Upper lobe of right lung (tissue), 1 donor: ENCODE data around the gene C2CD4C. TPM values are rescaled to one million over a fixed set of nuclear protein-coding genes. Genes with fewer than 3 reads are reported as not detected.

Source experiments
- ATAC-seq: fragments of 200-7000 bp; cut with Tn5 transposase; one replicate; pipeline ENCODE4 v1.9.1; 2020; ENCODE audit warnings: mild to moderate bottlenecking, moderate library complexity
- DNase-seq: peaks from one replicate; pipeline ENCODE4 v3.0.0-alpha.2; 2020
- H3K27ac ChIP-seq: fragments of 200-600 bp; one replicate; pipeline ENCODE4 v1.8.0; 2022
- H3K27me3 ChIP-seq: fragments of 200-600 bp; one replicate; pipeline ENCODE4 v1.8.0; 2022; ENCODE audit warnings: mild to moderate bottlenecking
- H3K36me3 ChIP-seq: fragments of 200-600 bp; one replicate; pipeline ENCODE4 v1.8.0; 2022
- H3K4me1 ChIP-seq: fragments of 200-600 bp; one replicate; pipeline ENCODE4 v1.8.0; 2022
- H3K4me3 ChIP-seq: fragments of 200-600 bp; one replicate; pipeline ENCODE4 v1.8.0; 2022; ENCODE audit warnings: mild to moderate bottlenecking
- H3K9me3 ChIP-seq: fragments of 200-600 bp; one replicate; pipeline ENCODE4 v1.8.0; 2022
- intact Hi-C: fragments of 100-400 bp; cut with DNase I; formaldehyde crosslinking; loops from one replicate; pipeline ENCODE4 v1.11.0; 2022
- total RNA-seq: library from RNA; stranded (reverse); fragmentation: NEBNext Ultra II Directional; extraction: Animal tissue kit (Norgen Biotek cat#: 25700); gene quantifications from one replicate; pipeline ENCODE4 v1.2.1, GENCODE V29; 2021
- TF ChIP-seq, protein P1 (sequence below): fragments of 200-600 bp; IDR thresholded peaks from one replicate; pipeline ENCODE4 v1.8.0; 2022; ENCODE audit warnings: antibody characterized with exemption
- donor health status: DM: no; HTN: yes; CAD: no; lungs with severe emphysema.

The C2CD4C gene
- total RNA-seq, 1 donor from 2014 or later = 2.6 TPM

DNA sequence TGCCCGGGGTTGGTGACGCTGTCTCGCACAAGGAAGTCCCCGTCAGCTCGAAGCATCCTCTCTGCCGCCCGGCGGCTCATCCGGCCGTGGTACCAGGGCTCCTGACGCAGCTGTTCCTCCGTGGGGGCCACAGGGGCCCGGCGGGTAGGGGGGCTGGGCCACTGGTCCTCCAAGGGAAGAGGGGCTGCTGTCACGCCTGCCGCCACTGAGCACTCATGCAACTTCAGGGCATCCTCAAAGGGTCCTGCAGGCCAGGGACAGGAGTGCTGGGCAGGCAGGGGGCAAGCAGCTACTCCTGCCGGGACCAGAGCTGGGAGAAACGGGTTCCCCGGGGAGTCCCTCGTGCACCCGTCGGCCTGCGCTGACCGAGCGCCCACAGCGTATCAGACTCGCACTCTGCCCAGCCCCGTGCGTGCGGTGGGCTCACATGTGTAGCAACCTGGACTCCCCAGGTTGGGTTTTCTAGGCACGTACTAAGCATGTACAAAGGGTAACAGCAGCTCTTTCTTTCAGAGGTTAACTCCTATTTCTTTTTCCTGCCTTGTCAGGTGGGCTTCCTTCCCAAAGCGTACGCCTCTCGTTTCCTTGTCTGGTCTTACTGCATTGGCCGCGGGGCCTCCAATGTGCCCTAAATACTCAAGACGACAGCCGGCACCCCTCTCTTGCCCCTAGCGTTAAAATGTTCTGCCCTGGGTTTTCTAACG lies 13.4 kb upstream of the C2CD4C start:
- DNase-seq (no peak), ATAC-seq (no peak)
- Histone ChIP-seq H3K36me3 (no peaks in the 10 kb centered on the region), H3K4me1 (no peaks in the 10 kb centered on the region), H3K4me3 (no peak overlapping the region), H3K9me3 (no peaks in the 10 kb centered on the region), H3K27ac (no peak overlapping the region), H3K27me3 (no peaks in the 10 kb centered on the region)
- intact Hi-C loops = no loop called here
- TF ChIP-seq, protein P1, sequence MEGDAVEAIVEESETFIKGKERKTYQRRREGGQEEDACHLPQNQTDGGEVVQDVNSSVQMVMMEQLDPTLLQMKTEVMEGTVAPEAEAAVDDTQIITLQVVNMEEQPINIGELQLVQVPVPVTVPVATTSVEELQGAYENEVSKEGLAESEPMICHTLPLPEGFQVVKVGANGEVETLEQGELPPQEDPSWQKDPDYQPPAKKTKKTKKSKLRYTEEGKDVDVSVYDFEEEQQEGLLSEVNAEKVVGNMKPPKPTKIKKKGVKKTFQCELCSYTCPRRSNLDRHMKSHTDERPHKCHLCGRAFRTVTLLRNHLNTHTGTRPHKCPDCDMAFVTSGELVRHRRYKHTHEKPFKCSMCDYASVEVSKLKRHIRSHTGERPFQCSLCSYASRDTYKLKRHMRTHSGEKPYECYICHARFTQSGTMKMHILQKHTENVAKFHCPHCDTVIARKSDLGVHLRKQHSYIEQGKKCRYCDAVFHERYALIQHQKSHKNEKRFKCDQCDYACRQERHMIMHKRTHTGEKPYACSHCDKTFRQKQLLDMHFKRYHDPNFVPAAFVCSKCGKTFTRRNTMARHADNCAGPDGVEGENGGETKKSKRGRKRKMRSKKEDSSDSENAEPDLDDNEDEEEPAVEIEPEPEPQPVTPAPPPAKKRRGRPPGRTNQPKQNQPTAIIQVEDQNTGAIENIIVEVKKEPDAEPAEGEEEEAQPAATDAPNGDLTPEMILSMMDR = no peak

DNA sequence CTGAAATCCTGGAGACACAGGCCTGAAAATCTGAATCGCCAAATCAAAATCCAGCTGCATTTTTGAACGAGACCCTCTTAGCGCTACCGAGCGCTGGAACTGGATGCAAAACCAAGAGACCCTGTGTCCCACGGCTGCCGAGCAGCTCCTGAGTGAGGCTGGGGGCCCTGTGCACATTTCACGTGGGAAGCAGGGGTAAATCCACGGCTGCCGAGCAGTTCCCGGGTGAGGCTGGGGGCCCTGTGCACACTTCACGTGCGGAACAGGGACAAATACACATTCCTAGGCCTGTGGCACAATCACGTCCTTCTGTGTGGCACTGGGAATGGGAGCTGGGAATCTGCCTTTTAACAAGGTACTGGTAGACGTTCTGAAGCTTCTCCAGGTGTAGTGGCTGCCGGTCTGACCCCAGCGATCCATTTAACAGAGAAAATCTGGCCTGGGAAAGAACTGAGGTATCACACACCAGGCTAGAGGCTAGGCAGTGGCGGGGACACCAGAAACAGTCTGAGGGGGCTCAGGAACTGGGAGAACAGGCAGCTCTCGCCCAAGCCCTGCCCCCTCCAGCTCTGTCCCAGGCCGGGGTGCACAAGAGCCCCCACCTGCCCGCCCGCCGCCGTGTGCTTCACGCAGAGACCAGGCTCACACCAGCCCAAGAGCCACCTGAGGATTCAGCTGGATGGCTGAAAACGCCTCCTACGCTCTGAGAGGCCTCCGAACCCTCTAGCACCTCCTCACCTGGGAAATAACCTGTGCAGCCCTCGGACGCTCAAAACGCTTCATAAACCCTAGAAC lies 11.0 kb upstream of the C2CD4C start:
- DNase-seq (no peak), ATAC-seq (no peak)
- H3K27me3 ChIP-seq = no peaks in the 10 kb centered on the region
- intact Hi-C loops = no loop called here
- H3K4me3 ChIP-seq = no peak overlapping the region
- TF ChIP-seq, protein P1 = no peak
- no peak overlapping the region for H3K27ac ChIP-seq
- no peaks in the 10 kb centered on the region for H3K9me3 ChIP-seq
- H3K36me3 ChIP-seq = no peaks in the 10 kb centered on the region
- no peaks in the 10 kb centered on the region for H3K4me1 ChIP-seq

- H3K9me3 ChIP-seq = no peaks in the 10 kb centered on the region
- ATAC-seq = peak; percentile 41
- peak; percentile 59 for DNase-seq
- H3K4me1 ChIP-seq = no peaks in the 10 kb centered on the region
- TF ChIP-seq, protein P1 = no peak
- H3K4me3 ChIP-seq = no peak overlapping the region
- H3K27ac ChIP-seq = no peak overlapping the region
- H3K27me3 ChIP-seq = no peaks in the 10 kb centered on the region
- intact Hi-C loops = no loop called here
- no peaks in the 10 kb centered on the region for H3K36me3 ChIP-seq
Measured at GRCh38 chr19:418761-419671, 10.1 kb upstream of the C2CD4C start.

- H3K9me3 ChIP-seq = no peaks in the 10 kb centered on the region
- H3K4me1 ChIP-seq = no peaks in the 10 kb centered on the region
- no peak for ATAC-seq
- TF ChIP-seq, protein P1 = no peak
- no peak overlapping the region for H3K27ac ChIP-seq
- H3K27me3 ChIP-seq = no peaks in the 10 kb centered on the region
- H3K36me3 ChIP-seq = no peaks in the 10 kb centered on the region
- DNase-seq = peak; percentile 56
- intact Hi-C loops = no loop called here
- no peak overlapping the region for H3K4me3 ChIP-seq
Measured at GRCh38 chr19:416416-416815, 7.5 kb upstream of the C2CD4C start.

- no peak overlapping the region for H3K4me3 ChIP-seq
- TF ChIP-seq, protein P1 = no peak
- DNase-seq = no peak
- H3K4me1 ChIP-seq = no peaks in the 10 kb centered on the region
- no peaks in the 10 kb centered on the region for H3K9me3 ChIP-seq
- no peaks in the 10 kb centered on the region for H3K36me3 ChIP-seq
- no peak overlapping the region for H3K27ac ChIP-seq
- no peak for ATAC-seq
- H3K27me3 ChIP-seq = no peaks in the 10 kb centered on the region
- intact Hi-C loops = no loop called here
Measured at GRCh38 chr19:415292-415691, 6.3 kb upstream of the C2CD4C start.
